Lower lobe of right lung (tissue), 2 donors: ENCODE data around the gene ADGRL3. TPM values are rescaled to one million over a fixed set of nuclear protein-coding genes. Genes with fewer than 3 reads are reported as not detected.

Experiments used
- ATAC-seq, 2 donors: fragments of 200-7000 bp; cut with Tn5 transposase; one replicate each; pipeline ENCODE4 v1.9.1; 2020 to 2022; ENCODE audit warnings: mild to moderate bottlenecking in 2 of 2, moderate library complexity in 2 of 2
- DNase-seq: peaks from one replicate; pipeline ENCODE4 v3.0.0-alpha.2; 2020
- H3K27ac ChIP-seq: fragments of 200-600 bp; one replicate; pipeline ENCODE4 v1.8.0; 2022
- H3K27me3 ChIP-seq: fragments of 200-600 bp; one replicate; pipeline ENCODE4 v1.8.0; 2022; ENCODE audit warnings: low read depth
- H3K36me3 ChIP-seq: fragments of 200-600 bp; one replicate; pipeline ENCODE4 v1.8.0; 2022; ENCODE audit warnings: mild to moderate bottlenecking
- H3K4me1 ChIP-seq: fragments of 200-600 bp; one replicate; pipeline ENCODE4 v1.8.0; 2022
- H3K4me3 ChIP-seq: fragments of 200-600 bp; one replicate; pipeline ENCODE4 v1.8.0; 2022; ENCODE audit warnings: mild to moderate bottlenecking
- H3K9me3 ChIP-seq: fragments of 200-600 bp; one replicate; pipeline ENCODE4 v1.8.0; 2022
- intact Hi-C: fragments of 100-400 bp; cut with DNase I; formaldehyde crosslinking; loops from one replicate; pipeline ENCODE4 v1.11.0; 2022
- total RNA-seq: library from RNA; stranded (reverse); fragmentation: NEBNext Ultra II Directional; extraction: Animal tissue kit (Norgen Biotek cat#: 25700); gene quantifications from one replicate; pipeline ENCODE4 v1.2.1, GENCODE V29; 2021
- TF ChIP-seq, protein P1 (sequence below): fragments of 200-600 bp; IDR thresholded peaks from one replicate; pipeline ENCODE4 v1.8.0; 2022; ENCODE audit warnings: antibody characterized with exemption, mild to moderate bottlenecking
- donor health status: DM: no; HTN: yes; CAD: no; lungs with severe emphysema.

ADGRL3 gene
- total RNA-seq, 1 donor from 2014 or later: 6.0 TPM

DNA sequence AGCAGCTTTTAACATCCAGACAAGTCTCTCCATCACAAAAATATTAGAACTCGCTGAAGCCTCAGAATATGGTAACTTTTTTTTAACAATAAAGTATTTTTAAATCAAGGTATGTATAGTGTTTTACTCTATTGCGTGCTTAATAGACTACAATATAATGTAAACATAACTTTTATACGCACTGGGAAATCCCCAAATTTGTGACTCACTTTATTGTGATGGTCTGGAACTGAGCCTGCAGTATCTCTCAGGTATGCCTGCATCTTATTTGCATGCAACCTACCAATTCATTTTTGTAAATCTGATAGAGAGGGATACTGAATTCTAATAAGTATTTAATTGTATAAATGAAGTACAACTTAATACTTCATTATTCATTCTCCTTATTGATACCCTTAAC lies 823.5 kb downstream of the ADGRL3 start:
- no peaks in the 10 kb centered on the region for H3K36me3 ChIP-seq
- DNase-seq: no peak
- H3K4me3 ChIP-seq: no peak overlapping the region
- TF ChIP-seq, protein P1, sequence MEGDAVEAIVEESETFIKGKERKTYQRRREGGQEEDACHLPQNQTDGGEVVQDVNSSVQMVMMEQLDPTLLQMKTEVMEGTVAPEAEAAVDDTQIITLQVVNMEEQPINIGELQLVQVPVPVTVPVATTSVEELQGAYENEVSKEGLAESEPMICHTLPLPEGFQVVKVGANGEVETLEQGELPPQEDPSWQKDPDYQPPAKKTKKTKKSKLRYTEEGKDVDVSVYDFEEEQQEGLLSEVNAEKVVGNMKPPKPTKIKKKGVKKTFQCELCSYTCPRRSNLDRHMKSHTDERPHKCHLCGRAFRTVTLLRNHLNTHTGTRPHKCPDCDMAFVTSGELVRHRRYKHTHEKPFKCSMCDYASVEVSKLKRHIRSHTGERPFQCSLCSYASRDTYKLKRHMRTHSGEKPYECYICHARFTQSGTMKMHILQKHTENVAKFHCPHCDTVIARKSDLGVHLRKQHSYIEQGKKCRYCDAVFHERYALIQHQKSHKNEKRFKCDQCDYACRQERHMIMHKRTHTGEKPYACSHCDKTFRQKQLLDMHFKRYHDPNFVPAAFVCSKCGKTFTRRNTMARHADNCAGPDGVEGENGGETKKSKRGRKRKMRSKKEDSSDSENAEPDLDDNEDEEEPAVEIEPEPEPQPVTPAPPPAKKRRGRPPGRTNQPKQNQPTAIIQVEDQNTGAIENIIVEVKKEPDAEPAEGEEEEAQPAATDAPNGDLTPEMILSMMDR: no peak
- H3K27ac ChIP-seq: no peak overlapping the region
- H3K9me3 ChIP-seq: no peaks in the 10 kb centered on the region
- H3K4me1 ChIP-seq: no peaks in the 10 kb centered on the region
- no peaks in the 10 kb centered on the region for H3K27me3 ChIP-seq
- no peak for ATAC-seq
- intact Hi-C loops: no loop called here

DNA sequence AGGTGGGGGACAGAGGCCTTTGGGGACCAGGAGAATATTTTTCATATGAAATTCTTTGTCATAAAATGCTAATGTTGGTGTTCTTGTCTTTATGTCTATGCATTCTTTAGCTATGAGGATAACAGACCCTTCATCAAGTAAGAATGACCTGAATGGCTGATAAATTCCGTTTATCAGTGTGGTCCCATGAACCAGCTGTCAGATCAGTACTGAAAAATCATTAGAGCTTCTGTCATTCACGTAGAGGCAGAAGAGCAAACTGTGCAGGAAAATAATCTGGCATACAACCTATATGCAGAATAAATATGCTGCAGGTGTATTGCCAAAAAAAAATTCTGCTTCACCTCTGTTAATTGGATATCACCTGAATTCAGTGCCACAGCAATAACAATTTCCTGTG lies 828.6 kb downstream of the ADGRL3 start:
- intact Hi-C loops: no loop called here
- TF ChIP-seq, protein P1: no peak

DNA sequence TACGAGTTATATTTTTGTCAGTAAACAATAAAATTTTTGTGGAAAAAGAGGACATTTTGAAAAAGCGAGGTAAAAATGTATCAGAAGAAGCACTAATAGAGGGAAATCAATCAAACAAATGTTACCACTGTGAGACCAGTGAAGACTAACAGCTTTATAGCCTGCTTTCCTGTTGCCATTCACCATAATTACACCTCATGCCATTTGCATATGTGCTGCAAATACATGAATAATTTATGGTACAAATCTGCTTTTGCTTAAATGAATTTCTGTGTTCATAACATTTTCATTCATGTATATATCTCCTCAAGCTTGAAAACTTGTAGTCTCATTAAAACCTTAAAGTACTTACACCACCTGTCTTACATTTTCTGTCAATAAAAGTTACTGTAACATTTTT lies 830.8 kb downstream of the ADGRL3 start:
- H3K27me3 ChIP-seq: no peaks in the 10 kb centered on the region
- H3K36me3 ChIP-seq: no peaks in the 10 kb centered on the region
- TF ChIP-seq, protein P1: no peak
- no peak for ATAC-seq
- no peaks in the 10 kb centered on the region for H3K4me1 ChIP-seq
- H3K9me3 ChIP-seq: no peaks in the 10 kb centered on the region
- H3K4me3 ChIP-seq: no peak overlapping the region
- no peak for DNase-seq
- H3K27ac ChIP-seq: no peak overlapping the region
- intact Hi-C loops: no loop called here

More for the DNA sequence above, 828.6 kb downstream of the ADGRL3 start:
- no peak for DNase-seq
- Histone ChIP-seq H3K4me3 (no peak overlapping the region), H3K36me3 (no peaks in the 10 kb centered on the region), H3K9me3 (no peaks in the 10 kb centered on the region), H3K27me3 (no peaks in the 10 kb centered on the region), H3K4me1 (no peaks in the 10 kb centered on the region), H3K27ac (no peak overlapping the region)
- no peak for ATAC-seq

DNA sequence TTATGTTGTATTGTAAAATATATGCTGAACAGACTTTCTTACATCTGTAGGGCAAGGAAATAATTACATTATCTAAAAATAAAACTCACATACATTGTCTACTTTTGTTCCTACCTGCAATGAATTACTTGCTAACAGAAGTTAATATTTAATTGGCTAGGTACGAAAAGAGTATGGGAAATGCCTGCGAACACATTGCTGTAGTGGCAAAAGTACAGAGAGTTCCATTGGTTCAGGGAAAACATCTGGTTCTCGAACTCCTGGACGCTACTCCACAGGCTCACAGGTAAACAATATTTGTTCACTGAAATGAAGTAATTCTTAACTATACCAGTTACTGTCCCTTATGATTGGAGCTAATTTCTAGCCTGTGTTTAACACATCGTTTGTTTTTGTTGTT lies 837.4 kb downstream of the ADGRL3 start:
- H3K4me1 ChIP-seq: no peaks in the 10 kb centered on the region
- no peak overlapping the region for H3K4me3 ChIP-seq
- H3K9me3 ChIP-seq: no peaks in the 10 kb centered on the region
- no peak overlapping the region for H3K27ac ChIP-seq
- no peaks in the 10 kb centered on the region for H3K36me3 ChIP-seq
- intact Hi-C loops: no loop called here
- TF ChIP-seq, protein P1: no peak
- H3K27me3 ChIP-seq: no peaks in the 10 kb centered on the region
- no peak for DNase-seq
- ATAC-seq: no peak

DNA sequence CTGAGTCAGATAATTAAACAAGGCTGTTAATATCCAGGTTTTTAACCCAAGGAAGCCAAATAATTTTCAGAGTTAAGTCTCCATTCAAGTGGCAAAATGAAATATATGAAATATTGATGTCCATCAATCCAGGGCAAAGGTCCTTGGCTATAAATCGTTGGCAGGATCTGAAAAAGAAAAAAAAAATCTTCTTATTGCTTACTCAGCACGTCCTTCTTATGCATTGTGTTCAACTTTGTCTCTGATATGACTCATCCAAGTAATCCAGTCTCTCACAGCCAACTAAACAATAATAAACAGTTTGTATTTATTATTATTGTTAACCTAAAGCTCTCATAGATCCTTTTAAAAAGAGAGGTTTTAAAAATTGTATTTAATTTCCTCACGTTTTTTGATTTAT lies 851.2 kb downstream of the ADGRL3 start:
- Histone ChIP-seq H3K27me3 (no peaks in the 10 kb centered on the region), H3K27ac (no peak overlapping the region), H3K4me3 (no peak overlapping the region), H3K4me1 (no peaks in the 10 kb centered on the region), H3K36me3 (no peaks in the 10 kb centered on the region), H3K9me3 (no peaks in the 10 kb centered on the region)
- intact Hi-C loops: no loop called here
- DNase-seq (no peak), ATAC-seq (no peak)
- TF ChIP-seq, protein P1: no peak

DNA sequence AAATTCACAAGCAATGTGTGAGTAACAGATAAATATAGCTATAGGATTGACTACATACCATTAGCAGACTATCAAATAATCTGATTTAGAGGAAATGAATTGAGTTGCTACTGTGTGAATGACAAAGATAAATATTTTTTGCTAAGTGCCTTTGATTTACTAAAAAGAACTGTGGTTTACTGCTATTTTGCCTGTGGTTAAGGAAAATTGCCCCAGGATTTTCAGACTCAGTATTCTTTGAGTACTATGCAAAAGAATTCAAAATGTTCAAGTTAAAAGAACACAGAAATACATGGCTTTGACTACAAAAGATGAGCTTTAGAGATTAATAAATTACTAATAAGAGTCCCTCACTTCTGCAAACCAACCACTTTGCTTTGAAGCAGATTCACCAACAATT lies 853.8 kb downstream of the ADGRL3 start:
- H3K4me1 ChIP-seq: no peaks in the 10 kb centered on the region
- H3K4me3 ChIP-seq: no peak overlapping the region
- no peaks in the 10 kb centered on the region for H3K9me3 ChIP-seq
- TF ChIP-seq, protein P1: no peak
- ATAC-seq (no peak), DNase-seq (no peak)
- H3K36me3 ChIP-seq: no peaks in the 10 kb centered on the region
- intact Hi-C loops: no loop called here
- H3K27me3 ChIP-seq: no peaks in the 10 kb centered on the region
- no peak overlapping the region for H3K27ac ChIP-seq
